Measurements from ENCODE around the gene UBE2G2. TPM values are rescaled to one million over a fixed set of nuclear protein-coding genes. Genes with fewer than 3 reads are reported as not detected.

Gene UBE2G2, protein sequence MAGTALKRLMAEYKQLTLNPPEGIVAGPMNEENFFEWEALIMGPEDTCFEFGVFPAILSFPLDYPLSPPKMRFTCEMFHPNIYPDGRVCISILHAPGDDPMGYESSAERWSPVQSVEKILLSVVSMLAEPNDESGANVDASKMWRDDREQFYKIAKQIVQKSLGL
- polyA plus RNA-seq (82.0 to 114 TPM (median 106 TPM) in 3 replicates), polyA minus RNA-seq (47.3 to 114 TPM (median 111 TPM) in 3 replicates)
- polyA plus RNA-seq (2011; ENCODE audit: low read depth): 44.9 TPM
- 65.3 and 72.5 TPM in 2 replicates for polyA plus RNA-seq (2011; cell fraction: cytosol; rRNA removed)
- 241 and 269 TPM in 2 replicates for polyA plus RNA-seq (2011; cell fraction: nucleus; rRNA removed)
- 51.6 and 64.6 TPM in 2 replicates for polyA plus RNA-seq (2012; ENCODE audit: low replicate concordance)
- 58.9 TPM for polyA minus RNA-seq (2011; cell fraction: cytosol; rRNA and poly(A)+ RNA removed)
- polyA minus RNA-seq (2011; cell fraction: nucleus; rRNA and poly(A)+ RNA removed): 66.2 and 111 TPM in 2 replicates

DNA sequence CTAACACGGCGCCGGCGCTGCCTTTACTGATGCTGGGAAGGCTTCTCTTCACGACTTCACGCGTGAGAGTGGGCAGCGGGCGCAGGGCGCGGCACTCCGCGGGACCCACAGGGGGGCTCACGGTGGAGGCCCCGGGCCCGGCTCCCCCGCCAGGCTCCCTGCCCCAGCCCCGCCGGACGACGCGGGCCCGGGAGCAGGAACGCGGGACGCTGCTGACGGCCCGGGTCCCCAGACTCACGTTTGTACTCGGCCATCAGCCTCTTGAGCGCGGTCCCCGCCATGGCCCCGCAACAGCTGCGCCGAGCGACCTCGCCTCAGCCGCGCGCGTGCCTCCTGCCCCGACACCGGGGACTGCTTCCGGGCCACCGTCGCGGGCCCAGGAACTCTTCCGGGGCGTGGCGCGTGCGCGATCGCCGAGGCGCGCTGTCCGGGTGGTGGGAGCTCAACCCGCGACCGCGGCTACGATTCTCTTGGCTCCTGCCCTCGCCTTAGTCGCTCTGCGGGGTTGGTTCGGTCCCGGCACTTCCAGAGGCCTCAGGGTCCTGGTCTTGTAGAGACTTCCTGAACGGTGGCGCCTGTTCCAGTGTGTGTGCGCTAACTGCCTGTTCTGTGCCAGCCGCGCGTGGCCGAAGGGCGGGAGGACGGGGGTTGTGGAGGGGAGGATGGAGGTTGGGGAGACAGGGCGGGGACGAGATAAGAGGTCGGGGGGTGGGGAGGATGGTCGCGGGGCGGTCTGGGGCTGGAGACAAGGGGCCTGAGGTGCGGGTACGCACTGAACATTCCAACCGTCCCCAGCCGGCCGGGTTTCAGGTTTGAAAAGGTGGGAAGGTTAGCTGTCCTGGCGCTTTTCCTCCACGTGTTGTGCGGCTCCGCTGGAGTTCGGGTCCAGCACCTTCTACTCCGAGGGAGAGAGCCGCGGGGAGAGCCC, at the start of gene UBE2G2:
TSS of gene UBE2G2 (minus strand) at position 353 of the 928 bp plus-strand sequence. CDS start at position 281, 72 bp downstream.
- H3K36me3 ChIP-seq (ENCODE audit: control insufficient read depth in 2 of 2, extremely low read depth in 1 of 2, insufficient read depth in 2 of 2, low read length in 2 of 2): peaks cover 15 to 23% of the 10 kb centered on the region in 2 experiments
- H4K20me1 ChIP-seq (ENCODE audit: control insufficient read depth, extremely low read depth, insufficient read depth, low read length): peaks cover 10% of the 10 kb centered on the region
- peak within 1 kb of the TSS; percentile 83 for H3K9ac ChIP-seq (ENCODE audit: control insufficient read depth, extremely low read depth, insufficient read depth, low read length)
- peak within 1 kb of the TSS; percentile 75 for H3K4me2 ChIP-seq (ENCODE audit: control insufficient read depth, extremely low read depth, insufficient read depth, low read depth, low read length)
- H3K4me3 ChIP-seq (ENCODE audit: control insufficient read depth in 2 of 3, extremely low read depth in 1 of 3, insufficient read depth in 2 of 3, low read depth in 1 of 3, low read length in 3 of 3): peak within 1 kb of the TSS; percentile 72 to 99 (median 98)
- H3K79me2 ChIP-seq (ENCODE audit: control insufficient read depth, insufficient read depth, low read length): peaks cover 52% of the 10 kb centered on the region
- H3K9me3 ChIP-seq (ENCODE audit: control insufficient read depth, low read depth, low read length): no peaks in the 10 kb centered on the region
- peak within 1 kb of the TSS; percentile 95 for H2AFZ ChIP-seq (ENCODE audit: control insufficient read depth, low read length)
- peak within 1 kb of the TSS; percentile 70 for H3K27ac ChIP-seq (ENCODE audit: control insufficient read depth, insufficient read depth, low read length)
- dilution Hi-C loops (cut with MboI; ENCODE audit: extremely low pct_ligation_motif_present, low sequenced_read_pairs): no loop called here
- DNase-seq (ENCODE audit: low read depth, low spot score) (no peak), FAIRE-seq (no peak)
- H3K9me1 ChIP-seq (ENCODE audit: control insufficient read depth, extremely low read depth, insufficient read depth, low read length): no peaks in the 10 kb centered on the region
- H3K4me1 ChIP-seq (ENCODE audit: control insufficient read depth, extremely low read depth, insufficient read depth, low read length): peaks cover 17% of the 10 kb centered on the region
- TF ChIP-seq EZH2 (IDR thresholded peaks at IDR 0.05; ENCODE audit: low read length): no peak
- TF ChIP-seq, protein P1, sequence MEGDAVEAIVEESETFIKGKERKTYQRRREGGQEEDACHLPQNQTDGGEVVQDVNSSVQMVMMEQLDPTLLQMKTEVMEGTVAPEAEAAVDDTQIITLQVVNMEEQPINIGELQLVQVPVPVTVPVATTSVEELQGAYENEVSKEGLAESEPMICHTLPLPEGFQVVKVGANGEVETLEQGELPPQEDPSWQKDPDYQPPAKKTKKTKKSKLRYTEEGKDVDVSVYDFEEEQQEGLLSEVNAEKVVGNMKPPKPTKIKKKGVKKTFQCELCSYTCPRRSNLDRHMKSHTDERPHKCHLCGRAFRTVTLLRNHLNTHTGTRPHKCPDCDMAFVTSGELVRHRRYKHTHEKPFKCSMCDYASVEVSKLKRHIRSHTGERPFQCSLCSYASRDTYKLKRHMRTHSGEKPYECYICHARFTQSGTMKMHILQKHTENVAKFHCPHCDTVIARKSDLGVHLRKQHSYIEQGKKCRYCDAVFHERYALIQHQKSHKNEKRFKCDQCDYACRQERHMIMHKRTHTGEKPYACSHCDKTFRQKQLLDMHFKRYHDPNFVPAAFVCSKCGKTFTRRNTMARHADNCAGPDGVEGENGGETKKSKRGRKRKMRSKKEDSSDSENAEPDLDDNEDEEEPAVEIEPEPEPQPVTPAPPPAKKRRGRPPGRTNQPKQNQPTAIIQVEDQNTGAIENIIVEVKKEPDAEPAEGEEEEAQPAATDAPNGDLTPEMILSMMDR (optimal IDR thresholded peaks at IDR 0.05 in 1 of 3, IDR thresholded peaks at IDR 0.05 in 1 of 3, conservative IDR thresholded peaks at IDR 0.05 in 1 of 3; ENCODE audit: extremely low read depth in 1 of 3, insufficient read depth in 2 of 3, low read length in 3 of 3): no peak
- H3K27me3 ChIP-seq (ENCODE audit: control insufficient read depth, extremely low read depth, insufficient read depth, low read length): no peaks in the 10 kb centered on the region

DNA sequence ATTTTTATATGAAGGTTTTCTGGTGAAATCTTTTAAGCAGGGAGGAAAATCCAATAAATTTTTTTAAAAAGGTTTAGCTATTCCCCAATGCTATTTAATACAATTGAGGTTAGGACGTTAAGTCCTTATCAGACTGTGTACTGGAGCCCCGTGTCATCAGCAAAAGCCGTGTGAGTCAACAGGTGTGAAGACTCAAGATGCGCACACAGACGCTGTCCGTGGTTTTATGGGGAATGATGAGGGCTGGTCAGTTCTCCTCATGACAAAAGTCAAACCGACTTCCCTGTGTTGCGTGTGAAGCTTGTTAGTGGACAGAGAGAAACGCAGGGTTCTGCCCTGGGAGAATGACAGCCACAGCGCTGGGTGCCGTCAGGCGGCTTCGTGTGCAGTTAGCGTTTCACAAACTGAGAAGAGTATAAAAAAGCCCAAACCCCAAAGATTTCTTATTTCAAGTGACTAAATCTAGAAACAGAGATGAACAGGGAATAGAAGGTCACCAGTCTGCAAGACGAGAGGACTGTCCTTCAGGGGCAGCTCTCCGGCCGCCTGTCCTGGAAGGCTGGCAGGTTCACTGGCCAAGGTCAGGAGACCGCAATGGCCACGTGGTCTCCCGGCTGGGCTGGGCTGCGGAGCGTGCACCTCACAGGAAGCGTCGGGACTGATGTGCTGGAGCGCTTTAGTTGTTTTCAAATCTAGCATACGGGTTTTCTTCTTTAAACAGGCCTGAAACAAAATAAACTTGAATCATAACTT, 49.5 kb upstream of the UBE2G2 start:
- Histone ChIP-seq H3K9ac (ENCODE audit: control insufficient read depth, extremely low read depth, insufficient read depth, low read length) (no peak overlapping the region), H3K9me1 (ENCODE audit: control insufficient read depth, extremely low read depth, insufficient read depth, low read length) (no peaks in the 10 kb centered on the region), H3K9me3 (ENCODE audit: control insufficient read depth, low read depth, low read length) (no peaks in the 10 kb centered on the region), H3K36me3 (ENCODE audit: control insufficient read depth in 2 of 2, extremely low read depth in 1 of 2, insufficient read depth in 2 of 2, low read length in 2 of 2) (peaks cover 34 to 40% of the 10 kb centered on the region in 2 experiments), H3K79me2 (ENCODE audit: control insufficient read depth, insufficient read depth, low read length) (peaks cover 14% of the 10 kb centered on the region), H2AFZ (ENCODE audit: control insufficient read depth, low read length) (no peak overlapping the region), H3K27ac (ENCODE audit: control insufficient read depth, insufficient read depth, low read length) (no peak overlapping the region), H3K4me1 (ENCODE audit: control insufficient read depth, extremely low read depth, insufficient read depth, low read length) (peaks cover 7% of the 10 kb centered on the region), H3K27me3 (ENCODE audit: control insufficient read depth, extremely low read depth, insufficient read depth, low read length) (no peaks in the 10 kb centered on the region), H3K4me3 (ENCODE audit: control insufficient read depth in 2 of 3, extremely low read depth in 1 of 3, insufficient read depth in 2 of 3, low read depth in 1 of 3, low read length in 3 of 3) (no peak overlapping the region), H3K4me2 (ENCODE audit: control insufficient read depth, extremely low read depth, insufficient read depth, low read depth, low read length) (no peak overlapping the region), H4K20me1 (ENCODE audit: control insufficient read depth, extremely low read depth, insufficient read depth, low read length) (peaks cover 3% of the 10 kb centered on the region)
- TF ChIP-seq EZH2 (IDR thresholded peaks at IDR 0.05; ENCODE audit: low read length): no peak
- TF ChIP-seq, protein P1 (optimal IDR thresholded peaks at IDR 0.05 in 1 of 3, IDR thresholded peaks at IDR 0.05 in 1 of 3, conservative IDR thresholded peaks at IDR 0.05 in 1 of 3; ENCODE audit: extremely low read depth in 1 of 3, insufficient read depth in 2 of 3, low read length in 3 of 3): no peak
- no peak for FAIRE-seq
- dilution Hi-C loops (cut with MboI; ENCODE audit: extremely low pct_ligation_motif_present, low sequenced_read_pairs): no loop called here
- no peak for DNase-seq (ENCODE audit: low read depth, low spot score)
